ENCODE data around the gene CD14.

DNA sequence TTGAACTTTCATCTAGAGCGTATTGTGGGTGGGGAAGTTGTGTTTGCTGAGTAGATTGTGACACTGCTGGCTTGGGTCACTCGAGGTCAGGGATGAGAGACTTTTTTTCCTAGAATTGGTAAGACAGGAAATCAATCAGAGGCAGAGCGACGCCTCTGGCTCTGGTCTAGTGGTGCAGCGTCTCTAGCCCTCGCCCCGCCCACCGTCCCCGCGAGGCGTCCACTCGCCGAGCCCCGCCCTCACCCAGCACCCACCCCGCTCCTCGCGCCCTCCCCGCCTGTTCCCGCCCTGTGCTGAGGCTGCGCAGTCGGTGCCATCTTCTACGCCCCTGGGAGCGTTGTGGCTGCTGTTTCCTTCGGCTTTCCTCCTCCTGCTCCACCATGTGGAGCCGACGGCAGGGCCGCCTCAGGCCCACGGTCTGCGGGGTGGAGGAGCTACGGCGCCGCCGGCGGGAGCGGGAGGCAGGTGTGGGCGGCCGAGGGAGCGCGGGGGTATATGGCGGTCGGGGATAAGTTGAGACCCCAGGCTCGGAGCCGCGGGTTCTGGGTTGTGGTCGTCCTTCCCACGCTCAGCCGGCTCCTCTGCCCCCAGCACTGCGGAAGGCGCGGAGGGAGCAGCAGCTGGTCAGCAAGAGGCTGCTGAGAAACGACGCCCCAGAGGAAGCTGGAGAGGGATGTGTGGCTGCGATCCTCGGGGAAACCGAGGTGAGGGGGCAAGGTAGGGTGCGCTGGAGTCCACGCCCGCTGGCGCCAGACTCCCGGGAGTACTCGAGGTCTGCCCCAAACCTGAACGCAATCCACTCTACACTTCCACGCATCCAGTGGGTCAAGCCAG, 6.4 kb upstream of the CD14 start, which contains the start of gene TMCO6:
- TF ChIP-seq, protein P1, sequence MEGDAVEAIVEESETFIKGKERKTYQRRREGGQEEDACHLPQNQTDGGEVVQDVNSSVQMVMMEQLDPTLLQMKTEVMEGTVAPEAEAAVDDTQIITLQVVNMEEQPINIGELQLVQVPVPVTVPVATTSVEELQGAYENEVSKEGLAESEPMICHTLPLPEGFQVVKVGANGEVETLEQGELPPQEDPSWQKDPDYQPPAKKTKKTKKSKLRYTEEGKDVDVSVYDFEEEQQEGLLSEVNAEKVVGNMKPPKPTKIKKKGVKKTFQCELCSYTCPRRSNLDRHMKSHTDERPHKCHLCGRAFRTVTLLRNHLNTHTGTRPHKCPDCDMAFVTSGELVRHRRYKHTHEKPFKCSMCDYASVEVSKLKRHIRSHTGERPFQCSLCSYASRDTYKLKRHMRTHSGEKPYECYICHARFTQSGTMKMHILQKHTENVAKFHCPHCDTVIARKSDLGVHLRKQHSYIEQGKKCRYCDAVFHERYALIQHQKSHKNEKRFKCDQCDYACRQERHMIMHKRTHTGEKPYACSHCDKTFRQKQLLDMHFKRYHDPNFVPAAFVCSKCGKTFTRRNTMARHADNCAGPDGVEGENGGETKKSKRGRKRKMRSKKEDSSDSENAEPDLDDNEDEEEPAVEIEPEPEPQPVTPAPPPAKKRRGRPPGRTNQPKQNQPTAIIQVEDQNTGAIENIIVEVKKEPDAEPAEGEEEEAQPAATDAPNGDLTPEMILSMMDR (IDR thresholded peaks at IDR 0.05): peak; percentile 45 to 68 (median 62)
- TF ChIP-seq POLR2A (IDR thresholded peaks at IDR 0.05): peak; percentile 69

All from right lobe of liver (tissue), 4 donors.